ENCODE measurements around the gene IER5.

IER5 gene

DNA sequence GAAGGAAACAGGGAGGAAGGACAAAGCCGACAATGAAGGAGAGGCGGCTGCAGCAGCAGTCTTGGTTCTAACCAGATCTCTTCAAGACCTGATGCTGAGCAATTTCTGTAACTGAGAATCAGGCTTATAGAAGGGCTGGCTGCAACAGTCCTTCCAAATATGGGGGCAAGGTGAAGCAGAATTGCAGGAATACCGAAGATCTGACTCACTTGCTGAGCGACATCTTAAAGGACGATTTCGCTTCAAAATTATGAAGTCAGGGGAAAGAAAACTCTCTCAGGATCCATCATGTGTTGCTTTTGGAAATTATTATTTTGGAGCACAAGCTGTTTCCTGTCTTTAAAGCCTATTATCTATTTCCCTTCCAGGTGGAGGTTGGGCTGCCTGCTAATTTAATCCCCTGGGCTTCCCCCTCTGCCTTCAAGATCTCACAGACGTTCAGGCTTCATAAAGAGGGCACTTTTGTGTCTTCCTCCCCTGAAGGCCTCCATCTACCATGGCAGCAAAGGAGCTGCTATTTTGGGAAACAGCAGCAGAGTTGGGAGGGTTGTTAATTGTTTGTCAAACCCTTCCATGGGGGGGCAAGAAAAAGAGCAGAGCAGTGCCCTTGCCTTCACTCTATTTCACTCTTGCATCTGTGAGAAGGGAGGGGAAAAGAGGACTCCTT, 10.8 kb upstream of the IER5 start:
- no peak for DNase-seq (ENCODE audit: low spot score)

- DNase-seq (ENCODE audit: low spot score), result no peak
Measured at GRCh38 chr1:181079382-181079781, 9.1 kb upstream of the IER5 start.

DNA sequence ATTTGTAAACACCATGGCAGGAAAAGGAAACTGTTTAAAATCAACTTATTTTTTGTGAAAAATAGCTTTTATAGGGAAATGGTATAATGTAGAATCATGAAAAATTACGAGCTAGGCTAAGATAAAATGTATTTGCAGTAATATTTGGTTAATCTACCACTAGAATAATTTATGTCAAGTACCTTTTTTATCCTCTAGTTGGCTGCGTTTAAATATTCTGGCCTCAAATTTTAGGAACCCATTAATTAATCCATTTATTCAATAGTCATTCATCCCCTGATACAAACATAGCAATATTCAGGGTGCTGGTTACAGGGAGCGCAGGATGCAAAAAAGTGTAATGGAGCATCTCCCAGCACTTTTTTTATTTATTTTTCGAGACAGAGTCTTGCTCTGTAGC, 8.6 kb upstream of the IER5 start:
- no peak for DNase-seq (ENCODE audit: low spot score)

DNA sequence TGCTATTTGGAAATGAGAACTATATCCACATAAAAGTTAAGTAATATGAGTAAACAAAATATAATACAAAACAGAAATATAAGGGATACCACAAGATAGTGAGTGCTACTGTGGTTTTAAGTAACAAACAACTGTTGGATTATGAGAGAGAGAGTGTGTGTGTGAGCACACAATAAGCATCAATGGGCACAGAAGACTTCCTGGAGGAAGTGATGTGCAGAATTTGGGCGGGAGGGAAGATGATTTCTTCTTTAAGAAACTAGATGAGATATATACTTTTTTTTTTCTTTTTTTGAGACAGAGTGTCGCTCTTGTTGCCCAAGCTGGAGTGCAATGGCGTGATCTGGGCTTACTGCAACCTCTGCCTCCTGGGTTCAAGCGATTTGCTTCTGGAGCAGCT, 7.9 kb upstream of the IER5 start:
- DNase-seq (ENCODE audit: low spot score), result no peak

DNA sequence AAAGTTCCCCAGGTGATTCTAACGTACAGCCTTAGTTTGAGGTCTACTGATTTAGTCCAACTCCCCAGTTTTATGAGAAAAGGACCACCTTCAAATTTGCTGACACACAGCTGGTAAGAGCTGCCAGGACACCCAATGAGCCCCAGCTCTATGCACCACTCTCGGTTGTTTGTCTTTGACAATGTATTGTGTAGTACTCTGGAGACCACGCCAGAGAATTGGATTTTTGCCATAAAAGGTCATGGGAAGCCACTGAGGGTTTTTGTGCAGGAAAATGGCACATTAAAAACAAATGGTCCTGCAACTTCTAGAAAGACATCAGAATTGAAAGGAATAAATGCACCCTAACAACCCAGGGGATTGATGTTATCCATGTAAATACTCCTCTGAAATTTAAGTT, 7.1 kb upstream of the IER5 start:
- DNase-seq (ENCODE audit: low spot score), result no peak

DNA sequence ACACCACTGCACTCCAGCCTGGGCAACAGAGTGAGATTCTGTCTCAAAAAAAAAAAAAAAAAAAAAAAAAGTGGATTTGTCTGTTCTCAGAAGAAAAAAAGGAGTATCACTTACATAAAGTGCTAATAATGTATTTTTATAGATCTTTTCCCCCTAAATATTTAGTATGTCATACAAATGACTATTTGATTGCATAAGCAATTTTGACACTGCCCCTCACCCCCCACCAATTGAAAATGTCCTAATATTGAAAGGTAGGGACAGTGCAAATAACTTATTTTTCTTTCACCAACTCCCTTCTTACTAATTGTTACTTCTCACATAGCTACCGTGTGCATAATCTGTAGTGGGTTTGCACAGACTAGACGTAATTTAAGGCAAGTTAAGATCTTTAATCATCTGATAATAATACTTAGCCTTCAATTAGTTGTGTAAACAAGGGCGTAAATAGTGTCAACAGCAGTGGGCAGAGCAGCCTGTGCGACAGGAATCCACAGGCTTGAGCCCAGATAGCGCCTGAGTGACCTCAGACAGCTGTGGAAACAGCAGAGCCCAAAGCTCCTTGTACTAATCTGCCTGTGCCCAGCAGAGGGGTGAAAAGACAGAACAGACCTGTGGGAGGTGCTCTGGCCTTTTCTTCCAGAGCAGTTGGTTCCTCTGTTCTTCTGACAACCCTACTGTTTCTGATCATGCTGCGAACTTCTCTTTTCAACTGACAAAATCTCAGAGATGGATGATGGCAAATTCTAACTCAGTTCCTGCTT, 4.5 kb upstream of the IER5 start:
- no peak for DNase-seq (ENCODE audit: low spot score)

GRCh38 chr1:181084606-181084969, 3.9 kb upstream of the IER5 start:
- DNase-seq (ENCODE audit: low spot score), result no peak

GRCh38 chr1:181086091-181086490, 2.4 kb upstream of the IER5 start:
- DNase-seq (ENCODE audit: low spot score), result no peak

DNA sequence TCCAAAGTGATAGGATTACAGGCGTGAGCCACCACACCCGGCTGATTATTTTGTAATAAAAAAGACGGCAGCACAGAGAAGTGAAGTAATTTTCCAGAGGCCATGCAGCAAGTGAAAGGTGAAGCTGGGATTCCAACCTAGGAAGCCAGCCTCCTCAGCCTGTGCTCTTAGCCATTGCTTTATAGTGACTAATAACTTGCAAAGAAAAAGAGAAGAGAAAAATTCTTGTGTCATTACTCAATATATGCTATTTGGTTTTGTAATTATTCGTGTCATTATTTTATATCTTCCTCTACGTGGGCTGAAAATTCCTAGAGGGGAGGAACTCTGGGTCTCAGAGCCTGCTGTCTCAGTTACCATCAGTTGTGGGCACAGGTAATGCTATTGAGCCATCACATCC, 1.6 kb upstream of the IER5 start:
- no peak for DNase-seq (ENCODE audit: low spot score)

DNA sequence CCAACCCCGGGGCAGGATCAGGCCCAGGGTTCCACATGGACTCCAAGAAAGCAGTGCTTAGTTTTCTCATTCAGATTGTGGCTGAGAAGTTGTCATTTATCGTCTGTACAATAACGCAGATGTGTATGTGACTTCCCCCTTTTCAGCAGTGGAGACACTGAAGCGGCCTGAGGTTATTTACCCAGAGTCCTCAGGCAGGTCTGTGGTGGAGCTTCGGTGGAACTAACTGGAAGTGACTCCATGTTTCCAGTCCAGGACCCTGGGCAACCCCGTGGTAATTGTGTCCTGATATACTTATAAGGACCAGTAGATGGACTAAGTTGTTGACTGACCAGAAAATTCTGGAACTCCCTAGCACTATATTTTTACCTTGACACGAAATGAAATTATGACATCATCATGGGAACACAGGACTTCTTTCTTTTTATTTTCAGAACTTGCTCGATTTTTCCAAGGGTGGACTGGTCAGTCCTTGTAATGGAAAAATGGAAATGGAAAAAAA, 1.0 kb upstream of the IER5 start:
- no peak for DNase-seq (ENCODE audit: low spot score)

GRCh38 chr1:181089017-181089675, 646 bp downstream of the IER5 start:
- no peak for DNase-seq (ENCODE audit: low spot score)

DNA sequence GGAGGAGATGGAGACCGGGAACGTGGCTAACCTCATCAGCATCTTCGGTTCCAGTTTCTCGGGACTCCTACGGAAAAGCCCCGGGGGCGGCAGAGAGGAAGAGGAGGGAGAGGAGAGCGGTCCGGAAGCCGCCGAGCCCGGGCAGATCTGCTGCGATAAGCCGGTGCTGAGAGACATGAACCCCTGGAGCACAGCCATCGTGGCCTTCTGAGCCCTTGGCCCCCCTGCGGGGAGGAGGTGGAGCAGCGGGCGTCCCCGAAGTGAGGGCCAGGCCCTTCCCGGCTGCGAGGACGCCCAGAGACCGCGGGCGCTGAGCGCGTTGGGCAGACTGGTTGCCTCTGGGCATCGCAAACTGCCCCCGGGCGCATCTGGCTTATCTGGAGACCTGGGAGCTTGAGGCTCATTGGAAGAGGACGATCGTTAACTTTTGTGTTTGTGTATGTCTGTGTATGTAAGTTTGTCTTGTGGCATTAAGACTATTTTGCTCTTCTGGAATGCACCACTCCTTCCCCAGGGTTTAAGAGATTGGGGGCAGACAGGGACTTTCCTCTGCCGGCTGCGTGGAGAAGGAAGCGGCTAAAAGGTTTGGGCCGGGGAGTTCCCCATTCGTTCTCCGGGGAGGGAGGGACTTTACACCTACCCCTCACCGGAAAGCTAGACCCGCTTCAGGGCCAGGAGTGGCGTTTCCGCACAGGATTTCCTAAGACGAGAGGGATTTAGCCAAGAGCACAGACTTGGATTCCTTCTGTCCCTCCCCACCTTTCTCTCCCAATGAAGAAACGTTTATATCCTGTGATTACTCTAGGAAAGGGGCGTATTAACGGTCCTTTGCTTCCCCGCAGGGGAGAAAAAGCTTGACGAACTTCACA, 1.4 kb downstream of the IER5 start:
- DNase-seq (ENCODE audit: low spot score), result peak; percentile 83

GRCh38 chr1:181090641-181091126, 2.2 kb downstream of the IER5 start:
- no peak for DNase-seq (ENCODE audit: low spot score)

DNA sequence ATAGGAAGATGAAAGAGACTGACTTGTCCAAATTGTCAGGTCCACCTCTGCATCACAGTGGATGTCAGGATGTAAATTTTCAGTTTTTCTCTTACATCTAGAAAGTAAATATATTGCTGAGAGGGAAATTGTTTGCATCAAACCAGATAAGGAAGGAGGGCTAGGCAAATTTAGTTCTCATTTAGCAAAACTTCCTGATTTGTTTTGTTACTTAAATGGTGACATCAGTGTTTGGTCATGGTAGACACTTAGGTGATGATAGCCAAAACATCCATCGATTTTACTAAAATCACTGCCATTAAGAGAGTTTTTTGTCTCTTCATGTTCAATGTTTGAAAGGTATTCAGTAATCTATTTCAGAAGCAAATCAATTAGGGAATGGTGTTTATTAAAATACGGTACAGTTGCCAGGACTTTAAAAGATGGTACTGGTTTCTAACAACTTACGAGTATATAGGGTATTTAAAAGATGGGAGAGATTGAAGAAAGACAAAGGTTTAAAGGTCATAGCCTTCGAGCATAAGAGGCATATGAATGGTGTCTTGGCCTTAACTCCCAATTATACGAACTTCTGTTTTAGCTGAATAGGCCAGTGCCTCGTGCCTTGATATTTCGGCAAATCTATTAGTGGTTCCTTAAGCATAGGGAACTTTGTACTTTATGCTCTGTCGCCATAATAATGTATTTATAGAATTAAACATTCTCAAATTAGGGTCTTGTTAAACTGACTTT, 3.0 kb downstream of the IER5 start:
- DNase-seq (ENCODE audit: low spot score), result no peak

- no peak for DNase-seq (ENCODE audit: low spot score)
Measured at GRCh38 chr1:181092056-181092455, 3.6 kb downstream of the IER5 start.

DNA sequence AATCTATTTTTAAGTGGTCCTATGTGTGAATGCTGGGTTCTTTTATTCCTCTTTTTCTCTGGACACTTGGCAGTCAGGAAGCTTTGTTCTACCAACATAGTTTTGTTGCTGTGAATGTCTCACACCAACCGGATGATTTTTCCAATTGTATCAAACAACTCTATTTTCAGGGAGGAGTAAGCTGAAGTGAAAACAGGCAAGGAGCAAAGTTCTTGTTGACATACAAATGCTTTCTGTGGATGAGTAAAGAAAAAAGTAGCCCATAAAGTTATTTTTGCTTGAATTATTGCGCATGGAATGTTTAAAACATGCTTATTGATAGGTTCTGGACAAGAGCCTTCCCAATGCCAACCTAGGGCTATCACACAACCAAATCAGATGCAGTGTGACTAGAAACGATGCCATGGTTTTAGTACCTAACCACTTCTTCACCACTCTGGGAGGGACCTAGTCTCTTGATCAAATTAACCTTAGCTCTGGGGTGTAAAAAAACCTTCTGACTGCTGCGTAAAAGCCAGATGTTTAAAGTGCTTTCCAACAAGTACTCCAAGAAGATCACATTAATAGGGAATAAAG, 4.5 kb downstream of the IER5 start:
- no peak for DNase-seq (ENCODE audit: low spot score)

- DNase-seq (ENCODE audit: low spot score), result no peak
Measured at GRCh38 chr1:181094416-181095212, 6.1 kb downstream of the IER5 start.

GRCh38 chr1:181095260-181095659, 6.8 kb downstream of the IER5 start:
- no peak for DNase-seq (ENCODE audit: low spot score)

GRCh38 chr1:181095763-181096184, 7.3 kb downstream of the IER5 start:
- no peak for DNase-seq (ENCODE audit: low spot score)

DNA sequence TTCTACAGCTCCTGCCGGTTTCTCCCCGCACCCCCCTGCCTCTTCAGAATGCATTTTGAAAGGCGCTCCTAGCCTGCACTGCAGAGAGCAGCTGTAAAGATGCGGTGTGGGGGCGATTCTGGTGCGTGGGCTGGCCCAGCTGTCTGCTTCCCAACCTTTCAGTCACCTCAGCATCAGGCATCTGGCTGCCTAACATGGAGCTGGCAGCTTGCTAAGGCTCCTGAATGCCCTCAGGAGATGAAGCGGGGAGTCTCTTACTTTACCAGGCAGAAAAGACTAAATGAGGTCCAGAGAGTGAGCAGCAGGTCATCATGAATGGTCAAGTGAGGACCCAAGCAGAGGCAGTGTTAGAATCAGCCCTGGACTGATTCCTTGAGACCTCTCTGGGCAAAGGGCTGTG, 8.7 kb downstream of the IER5 start:
- DNase-seq (ENCODE audit: low spot score), result no peak
